Mammary epithelial cell (primary cell): Measurements from ENCODE around the gene ZBTB7A.

Experiments
- EZH2 ChIP-seq: IDR thresholded peaks from 2 replicates; pipeline ENCODE4 v1.6.1; 2012; ENCODE audit warnings: low read length, inconsistent platforms, borderline replicate concordance
- TF ChIP-seq, protein P1 (sequence below), 2 donors: IDR thresholded peaks in 1 of 2; conservative IDR thresholded peaks in 1 of 2; 2 replicates each; pipeline ENCODE4 v1.5.1; 2011 to 2012; ENCODE audit warnings: inconsistent platforms in 2 of 2, low read length in 2 of 2, mild to moderate bottlenecking in 2 of 2, control low read depth in 1 of 2, low read depth in 1 of 2; ENCODE audit not compliant: insufficient read depth in 1 of 2; ENCODE audit errors: extremely low read depth in 1 of 2

GRCh38 chr19:4010808-4011110, 55.9 kb downstream of the ZBTB7A start:
- TF ChIP-seq, protein P1, sequence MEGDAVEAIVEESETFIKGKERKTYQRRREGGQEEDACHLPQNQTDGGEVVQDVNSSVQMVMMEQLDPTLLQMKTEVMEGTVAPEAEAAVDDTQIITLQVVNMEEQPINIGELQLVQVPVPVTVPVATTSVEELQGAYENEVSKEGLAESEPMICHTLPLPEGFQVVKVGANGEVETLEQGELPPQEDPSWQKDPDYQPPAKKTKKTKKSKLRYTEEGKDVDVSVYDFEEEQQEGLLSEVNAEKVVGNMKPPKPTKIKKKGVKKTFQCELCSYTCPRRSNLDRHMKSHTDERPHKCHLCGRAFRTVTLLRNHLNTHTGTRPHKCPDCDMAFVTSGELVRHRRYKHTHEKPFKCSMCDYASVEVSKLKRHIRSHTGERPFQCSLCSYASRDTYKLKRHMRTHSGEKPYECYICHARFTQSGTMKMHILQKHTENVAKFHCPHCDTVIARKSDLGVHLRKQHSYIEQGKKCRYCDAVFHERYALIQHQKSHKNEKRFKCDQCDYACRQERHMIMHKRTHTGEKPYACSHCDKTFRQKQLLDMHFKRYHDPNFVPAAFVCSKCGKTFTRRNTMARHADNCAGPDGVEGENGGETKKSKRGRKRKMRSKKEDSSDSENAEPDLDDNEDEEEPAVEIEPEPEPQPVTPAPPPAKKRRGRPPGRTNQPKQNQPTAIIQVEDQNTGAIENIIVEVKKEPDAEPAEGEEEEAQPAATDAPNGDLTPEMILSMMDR (conservative IDR thresholded peaks at IDR 0.05 in 1 of 2, IDR thresholded peaks at IDR 0.05 in 1 of 2; ENCODE audit: extremely low read depth in 1 of 2, insufficient read depth in 1 of 2, low read depth in 1 of 2, low read length in 2 of 2) = no peak
- TF ChIP-seq EZH2 = no peak
